GM18517 (cell line): ENCODE results near the gene RDH5.

Experiments
- ATAC-seq: cut with Tn5 transposase; IDR thresholded peaks from one replicate; pipeline ENCODE4 v1.9.1; 2021; ENCODE audit warnings: mild to moderate bottlenecking, moderate library complexity; ENCODE audit not compliant: unreplicated experiment

RDH5 gene

GRCh38 chr12:55695349-55695748 lies 24.8 kb upstream of the RDH5 start:
- ATAC-seq: no peak

- no peak for ATAC-seq
Measured at GRCh38 chr12:55696141-55696540, 24.1 kb upstream of the RDH5 start.

- no peak for ATAC-seq
Measured at GRCh38 chr12:55696796-55697462, 23.3 kb upstream of the RDH5 start.

GRCh38 chr12:55697686-55698085 lies 22.5 kb upstream of the RDH5 start:
- ATAC-seq: no peak

GRCh38 chr12:55698241-55698955 lies 21.8 kb upstream of the RDH5 start:
- ATAC-seq: no peak

- ATAC-seq: no peak
Measured at GRCh38 chr12:55698965-55699364, 21.2 kb upstream of the RDH5 start.

GRCh38 chr12:55699471-55700055 lies 20.6 kb upstream of the RDH5 start:
- ATAC-seq: no peak

- ATAC-seq: no peak
Measured at GRCh38 chr12:55700255-55701018, 19.8 kb upstream of the RDH5 start.

- ATAC-seq: no peak
Measured at GRCh38 chr12:55702861-55703260, 17.3 kb upstream of the RDH5 start.

- no peak for ATAC-seq
Measured at GRCh38 chr12:55703288-55703687, 16.9 kb upstream of the RDH5 start.

- ATAC-seq: no peak
Measured at GRCh38 chr12:55703901-55704761, 16.1 kb upstream of the RDH5 start.

- no peak for ATAC-seq
Measured at GRCh38 chr12:55704824-55705718, 15.1 kb upstream of the RDH5 start.

GRCh38 chr12:55705782-55706402 lies 14.3 kb upstream of the RDH5 start:
- ATAC-seq: no peak

- ATAC-seq: no peak
Measured at GRCh38 chr12:55706568-55707218, 13.5 kb upstream of the RDH5 start.

- ATAC-seq: no peak
Measured at GRCh38 chr12:55707219-55707671, 12.9 kb upstream of the RDH5 start.

GRCh38 chr12:55707841-55708694 lies 12.1 kb upstream of the RDH5 start, which contains the start of gene ITGA7:
Gene ITGA7, minus strand, starts transcription at chr12:55707904. Its CDS starts 222 bp downstream, at chr12:55707682.
- no peak for ATAC-seq

GRCh38 chr12:55708695-55709233 lies 11.4 kb upstream of the RDH5 start:
- ATAC-seq: no peak
